ENCODE measurements around the gene SPTBN1. TPM values are rescaled to one million over a fixed set of nuclear protein-coding genes. Genes with fewer than 3 reads are reported as not detected.
A peak's percentile ranks its signal among the peaks of the same experiment; 100 is the strongest.

Gene SPTBN1
- total RNA-seq, 1 experiment from 2014 or later = 202 TPM

- ATAC-seq (peak; percentile 85), DNase-seq (peak; percentile 89)
- no peaks in the 10 kb centered on the region for H3K27me3 ChIP-seq (ENCODE audit: low read length)
- intact Hi-C loops (cut with micrococcal nuclease) = no loop called here
- peaks cover 14% of the 10 kb centered on the region for H3K36me3 ChIP-seq (ENCODE audit: low read depth, low read length)
- peak overlapping the region; percentile 46 for H3K4me3 ChIP-seq (ENCODE audit: low read length)
- H2AFZ ChIP-seq (ENCODE audit: low read length) = no peak overlapping the region
- H3F3A ChIP-seq (ENCODE audit: low read length, unreplicated experiment) = no peaks in the 10 kb centered on the region
- H3K27ac ChIP-seq (ENCODE audit: low read length) = peak overlapping the region; percentile 100
- H3K9me3 ChIP-seq (ENCODE audit: low read length) = no peaks in the 10 kb centered on the region
- BruUV-seq (replicated peaks) = TSS peak; percentile 70
- ChIA-PET POLR2A (ENCODE audit: unreplicated experiment) (interaction anchor here (0.5 to 0.6 kb wide), 2 partner anchors 20 to 46 kb away, joined by 3 read pairs; no protein-coding TSS in a partner anchor), CTCF (interaction anchor here (0.5 kb wide), 1 partner anchor 71 kb away, joined by 4 read pairs; no protein-coding TSS in a partner anchor)
- peaks cover 63% of the 10 kb centered on the region for H3K4me1 ChIP-seq (ENCODE audit: insufficient read depth, low read length)
- peaks cover 8% of the 10 kb centered on the region for H4K20me1 ChIP-seq (ENCODE audit: low read length)
- H3K4me2 ChIP-seq (ENCODE audit: low read length) = peak overlapping the region; percentile 80
- peak overlapping the region; percentile 80 for H3K9ac ChIP-seq (ENCODE audit: low read length)
- no peak for TF ChIP-seq EZH2phosphoT487 (IDR thresholded peaks at IDR 0.05; ENCODE audit: borderline replicate concordance, low read length)
- TF ChIP-seq CTCF (conservative IDR thresholded peaks at IDR 0.05; ENCODE audit: low read depth, low read length) = no peak
- TF ChIP-seq EZH2 (IDR thresholded peaks at IDR 0.05; ENCODE audit: low read length, unreplicated experiment) = no peak
- no peaks in the 10 kb centered on the region for H3K9me2 ChIP-seq (replicated peaks; ENCODE audit: low read length)
- peaks cover 100% of the 10 kb centered on the region for H3K79me2 ChIP-seq (ENCODE audit: low read length)
These were observed 123.8 kb downstream of the SPTBN1 start for GRCh38 chr2:54579682-54580620.

GRCh38 chr2:54581326-54582039, 125.4 kb downstream of the SPTBN1 start:
- peaks cover 65% of the 10 kb centered on the region for H3K4me1 ChIP-seq (ENCODE audit: insufficient read depth, low read length)
- no peak overlapping the region for H3K27ac ChIP-seq (ENCODE audit: low read length)
- H3K36me3 ChIP-seq (ENCODE audit: low read depth, low read length) = peaks cover 8% of the 10 kb centered on the region
- H3K27me3 ChIP-seq (ENCODE audit: low read length) = no peaks in the 10 kb centered on the region
- intact Hi-C loops (cut with micrococcal nuclease) = no loop called here
- H2AFZ ChIP-seq (ENCODE audit: low read length) = no peak overlapping the region
- TF ChIP-seq CTCF (conservative IDR thresholded peaks at IDR 0.05; ENCODE audit: low read depth, low read length) (no peak), EZH2 (IDR thresholded peaks at IDR 0.05; ENCODE audit: low read length, unreplicated experiment) (no peak), EZH2phosphoT487 (IDR thresholded peaks at IDR 0.05; ENCODE audit: borderline replicate concordance, low read length) (no peak)
- H3K4me3 ChIP-seq (ENCODE audit: low read length) = no peak overlapping the region
- BruUV-seq (replicated peaks) = no TSS peak
- H3K9me3 ChIP-seq (ENCODE audit: low read length) = no peaks in the 10 kb centered on the region
- no peak for ATAC-seq
- H3K9me2 ChIP-seq (replicated peaks; ENCODE audit: low read length) = no peaks in the 10 kb centered on the region
- H3K79me2 ChIP-seq (ENCODE audit: low read length) = peaks cover 100% of the 10 kb centered on the region
- ChIA-PET CTCF (no interaction called here), POLR2A (ENCODE audit: unreplicated experiment) (no interaction called here)
- no peak overlapping the region for H3K9ac ChIP-seq (ENCODE audit: low read length)
- H3K4me2 ChIP-seq (ENCODE audit: low read length) = no peak overlapping the region
- H3F3A ChIP-seq (ENCODE audit: low read length, unreplicated experiment) = no peaks in the 10 kb centered on the region
- H4K20me1 ChIP-seq (ENCODE audit: low read length) = peaks cover 23% of the 10 kb centered on the region
- no peak for DNase-seq

Data from PC-3 (cell line).